K562 (cell line): ENCODE results near the gene PHF21A. TPM values are rescaled to one million over a fixed set of nuclear protein-coding genes. Genes with fewer than 3 reads are reported as not detected.

Experiments
- ADNP ChIP-seq: fragments of 200-800 bp; sonication (Bioruptor generic); IDR thresholded peaks from 2 replicates; pipeline ENCODE4 v1.6.1; 2016; ENCODE audit warnings: missing genetic modification characterization, missing compliant biosample characterization
- ARNT ChIP-seq, 2 experiments: fragments of 450-650 bp; IDR thresholded peaks; 2 replicates each; pipeline ENCODE4 v1.6.1; 2016; ENCODE audit warnings: mild to moderate bottlenecking in 1 of 2
- BMI1 ChIP-seq: fragments of 150-350 bp; IDR thresholded peaks from 2 replicates; pipeline ENCODE4 v1.6.1; 2014; ENCODE audit warnings: low read length
- BRCA1 ChIP-seq, 2 experiments: fragments of 450-650 bp in 1 of 2; sonication (generic) in 1 of 2; formaldehyde crosslinking in 1 of 2; IDR thresholded peaks; 2 replicates each; pipeline versions ENCODE4 v1.5.0 to v1.6.1; 2017 to 2020; ENCODE audit warnings: mild to moderate bottlenecking in 1 of 2, missing genetic modification reagents in 1 of 2
- CCAR2 ChIP-seq: fragments of 200-400 bp; formaldehyde crosslinking; IDR thresholded peaks from 2 replicates; pipeline ENCODE4 v1.6.1; 2017; ENCODE audit warnings: mild to moderate bottlenecking, low read depth, low read length
- CEBPB ChIP-seq: fragments of 450-650 bp; IDR thresholded peaks from 2 replicates; pipeline ENCODE4 v1.6.1; 2016; ENCODE audit warnings: missing genetic modification characterization, missing compliant biosample characterization
- EHMT2 ChIP-seq: fragments of 450-650 bp; IDR thresholded peaks from 2 replicates; pipeline ENCODE4 v1.6.1; 2018; ENCODE audit warnings: antibody characterized with exemption
- ETV5 ChIP-seq: sonication (generic); formaldehyde crosslinking; IDR thresholded peaks from 2 replicates; pipeline ENCODE4 v1.4.0; 2020; ENCODE audit warnings: low read depth, mild to moderate bottlenecking, missing genetic modification reagents
- ETV6 ChIP-seq, 3 experiments: fragments of 150-350 bp in 1 of 3; sonication (generic) in 1 of 3; formaldehyde crosslinking in 1 of 3; IDR thresholded peaks; 2 replicates each; pipeline versions ENCODE4 v1.6.1 to v1.8.0; 2014 to 2022; ENCODE audit warnings: borderline replicate concordance in 2 of 3, low read depth in 2 of 3, antibody characterized with exemption in 1 of 3, low read length in 1 of 3, mild to moderate bottlenecking in 1 of 3, missing genetic modification reagents in 1 of 3
- EZH2 ChIP-seq: IDR thresholded peaks from 2 replicates; pipeline ENCODE4 v1.6.1; 2012; ENCODE audit warnings: low read depth, mild to moderate bottlenecking, inconsistent platforms, low read length, borderline replicate concordance
- HDAC1 ChIP-seq, 2 experiments: fragments of 450-650 bp; IDR thresholded peaks; 2 replicates each; pipeline ENCODE4 v1.6.1; 2016 to 2017; ENCODE audit warnings: inconsistent platforms in 1 of 2, mild to moderate bottlenecking in 1 of 2, moderate library complexity in 1 of 2
- HEY1 ChIP-seq: fragments of 250-450 bp; sonication (Bioruptor Pico); IDR thresholded peaks from 2 replicates; pipeline ENCODE4 v1.5.0; 2020; ENCODE audit warnings: mild to moderate bottlenecking, moderate library complexity, borderline replicate concordance
- HOXB6 ChIP-seq: fragments of 250-450 bp; sonication (Bioruptor Pico); IDR thresholded peaks from 2 replicates; pipeline ENCODE4 v1.5.1; 2022; ENCODE audit warnings: mild to moderate bottlenecking, borderline replicate concordance
- MED1 ChIP-seq: sonication (generic); formaldehyde crosslinking; IDR thresholded peaks from 2 replicates; pipeline ENCODE4 v1.8.1; 2023; ENCODE audit warnings: missing genetic modification reagents, borderline replicate concordance
- MYC ChIP-seq, 2 experiments: fragments of 250-450 bp in 1 of 2; sonication (Bioruptor Pico) in 1 of 2; IDR thresholded peaks; 2 replicates each; pipeline versions ENCODE4 v1.5.1 to v1.6.1; 2012 to 2021; ENCODE audit warnings: low read depth in 2 of 2, borderline replicate concordance in 1 of 2, improper control_type of control experiment in 1 of 2, low read length in 1 of 2, mild to moderate bottlenecking in 1 of 2, moderate library complexity in 1 of 2
- NFYB ChIP-seq: IDR thresholded peaks from 2 replicates; pipeline ENCODE4 v1.6.1; 2011; ENCODE audit warnings: mild to moderate bottlenecking, moderate library complexity; ENCODE audit not compliant: insufficient read length; ENCODE audit errors: extremely low read depth
- NONO ChIP-seq, 2 experiments: fragments of 200-400 bp in 1 of 2; fragments of 450-650 bp in 1 of 2; formaldehyde crosslinking in 1 of 2; IDR thresholded peaks; 2 replicates each; pipeline ENCODE4 v1.6.1; 2017; ENCODE audit warnings: low read depth in 2 of 2, mild to moderate bottlenecking in 2 of 2, moderate library complexity in 2 of 2, low read length in 1 of 2
- PHF21A ChIP-seq: fragments of 450-650 bp; IDR thresholded peaks from 2 replicates; pipeline ENCODE4 v1.6.1; 2017; ENCODE audit warnings: low read depth, borderline replicate concordance
- POLR2H ChIP-seq: IDR thresholded peaks from 2 replicates; pipeline ENCODE4 v1.6.1; 2016; ENCODE audit warnings: missing genetic modification characterization, low read depth, mild to moderate bottlenecking, control low read depth, missing compliant biosample characterization, moderate library complexity
- SMARCA4 ChIP-seq: fragments of 450-650 bp; IDR thresholded peaks from 2 replicates; pipeline ENCODE4 v1.6.1; 2016
- USF1 ChIP-seq: sonication (generic); formaldehyde crosslinking; IDR thresholded peaks from 2 replicates; pipeline ENCODE4 v1.9.0; 2022; ENCODE audit warnings: mild to moderate bottlenecking, missing genetic modification reagents
- polyA plus RNA-seq, 8 experiments: library from polyadenylated mRNA; depleted of rRNA in 4 of 8; stranded (reverse) in 5 of 8; unstranded in 3 of 8; fragments of >200 nt; fragmentation: Nextera tagmentation in 2 of 8; fragmentation: Illumina TruSeq in 1 of 8; extraction: Ambion mirVana in 2 of 8; extraction: Trizol in 1 of 8; gene quantifications; 2 replicates each; pipeline versions ENCODE4 v1.2.1 to v1.2.3, GENCODE V29; 2011 to 2014; ENCODE audit warnings: inconsistent platforms in 1 of 8, missing spikeins in 1 of 8
- total RNA-seq, 7 experiments: library from RNA; depleted of rRNA in 6 of 7; stranded (reverse); fragments of >200 nt in 6 of 7; fragmentation: Illumina TruSeq in 2 of 7; extraction: Trizol in 2 of 7; gene quantifications; 2 replicates each; pipeline versions ENCODE4 v1.2.1 to v1.2.3, GENCODE V29; 2011 to 2021; ENCODE audit warnings: low replicate concordance in 1 of 7
- TF ChIP-seq, protein P1 (sequence below): fragments of 450-650 bp; IDR thresholded peaks from 2 replicates; pipeline ENCODE4 v1.6.1; 2016
- TF ChIP-seq, protein P2 (sequence below): fragments of 450-650 bp; formaldehyde crosslinking; IDR thresholded peaks from 2 replicates; pipeline ENCODE4 v1.4.0; 2022; ENCODE audit warnings: mild to moderate bottlenecking, moderate library complexity

The PHF21A gene
- total and polyA plus RNA-seq, 9 of the 15 experiments (the other 6 are each of a cell fraction or from before 2014, with no cell fraction given), result 1.5 to 32.4 (median 10.7) TPM

DNA sequence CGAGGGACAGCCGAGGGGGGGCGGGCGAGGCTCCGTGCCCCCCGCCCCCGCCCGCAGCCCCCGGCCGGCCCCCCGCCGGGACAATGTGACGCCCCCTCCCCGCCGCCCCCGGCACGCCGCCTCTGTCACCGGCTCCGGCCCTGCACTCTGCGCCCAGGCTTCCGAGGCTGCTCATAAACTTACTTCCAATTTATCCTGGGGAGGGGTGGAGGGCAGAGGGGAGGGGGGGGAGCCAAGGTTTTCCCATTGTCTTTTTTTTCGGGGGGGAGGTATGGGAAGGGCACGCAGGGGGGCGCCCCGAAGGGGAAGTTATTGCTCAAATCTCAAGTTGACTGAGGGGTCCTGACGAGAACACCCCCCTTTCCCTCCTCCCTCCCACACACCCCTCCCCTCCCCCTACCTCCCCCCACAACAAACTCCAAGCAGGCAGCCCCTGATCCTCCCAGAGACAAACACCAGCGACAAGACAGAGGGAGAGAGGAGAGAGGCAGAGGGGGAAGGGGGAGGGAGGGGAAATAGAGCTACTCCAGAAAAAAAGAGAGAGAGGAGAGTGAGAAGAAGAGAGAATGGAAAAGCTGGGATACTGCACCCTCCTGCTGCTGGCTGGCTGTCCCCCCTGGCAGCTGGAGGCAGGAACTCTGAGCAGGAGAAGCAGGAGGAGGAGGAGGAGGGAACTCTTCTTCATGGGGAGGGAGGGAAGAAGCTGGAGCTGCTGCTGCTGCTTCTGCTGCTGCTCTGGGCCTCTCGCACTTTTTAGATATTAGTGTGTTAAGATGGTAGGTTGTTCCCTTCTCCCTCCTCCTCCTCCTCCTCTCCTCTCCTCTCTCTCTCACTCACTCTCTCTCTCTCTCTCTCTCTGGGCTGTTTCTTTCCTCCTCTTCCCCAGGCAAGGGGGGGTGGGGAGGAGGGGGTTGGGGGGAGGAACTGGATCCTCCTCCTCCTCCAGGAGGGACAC, 631 bp downstream of the PHF21A start (continued):
- no peak for TF ChIP-seq MYC (IDR thresholded peaks at IDR 0.05; ENCODE audit: low read depth, low read length)
- no peak for TF ChIP-seq MYC (CRISPR knock-in tag; IDR thresholded peaks at IDR 0.05; ENCODE audit: borderline replicate concordance, low read depth)
- no peak for TF ChIP-seq HEY1 (CRISPR knock-in tag)
- TF ChIP-seq EZH2, result no peak
- TF ChIP-seq ETV5 (CRISPR knock-in tag), result no peak
- TF ChIP-seq CEBPB, result no peak
- peak; percentile 59; the same call in 1 of the 2 replicates for TF ChIP-seq PHF21A
- no peak for TF ChIP-seq MED1 (CRISPR knock-in tag)
- TF ChIP-seq NFYB, result no peak
- TF ChIP-seq, protein P1, sequence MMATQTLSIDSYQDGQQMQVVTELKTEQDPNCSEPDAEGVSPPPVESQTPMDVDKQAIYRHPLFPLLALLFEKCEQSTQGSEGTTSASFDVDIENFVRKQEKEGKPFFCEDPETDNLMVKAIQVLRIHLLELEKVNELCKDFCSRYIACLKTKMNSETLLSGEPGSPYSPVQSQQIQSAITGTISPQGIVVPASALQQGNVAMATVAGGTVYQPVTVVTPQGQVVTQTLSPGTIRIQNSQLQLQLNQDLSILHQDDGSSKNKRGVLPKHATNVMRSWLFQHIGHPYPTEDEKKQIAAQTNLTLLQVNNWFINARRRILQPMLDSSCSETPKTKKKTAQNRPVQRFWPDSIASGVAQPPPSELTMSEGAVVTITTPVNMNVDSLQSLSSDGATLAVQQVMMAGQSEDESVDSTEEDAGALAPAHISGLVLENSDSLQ, result no peak
- no peak for TF ChIP-seq HOXB6 (CRISPR knock-in tag)
- no peak for TF ChIP-seq ETV6 (IDR thresholded peaks at IDR 0.05; ENCODE audit: borderline replicate concordance in 1 of 2, low read depth in 2 of 2, low read length in 1 of 2)
- no peak for TF ChIP-seq ETV6 (CRISPR knock-in tag; IDR thresholded peaks at IDR 0.05; ENCODE audit: borderline replicate concordance)
- TF ChIP-seq NONO (IDR thresholded peaks at IDR 0.05; ENCODE audit: low read depth in 2 of 2, low read length in 1 of 2), result no peak
- TF ChIP-seq POLR2H (tag), result no peak
- peak in 1 of 2 experiments; percentile 75; a peak in 1 of 4 replicates for TF ChIP-seq HDAC1 (IDR thresholded peaks at IDR 0.05)
- peak; percentile 53; the same call in 1 of the 2 replicates for TF ChIP-seq SMARCA4
- TF ChIP-seq, protein P2, sequence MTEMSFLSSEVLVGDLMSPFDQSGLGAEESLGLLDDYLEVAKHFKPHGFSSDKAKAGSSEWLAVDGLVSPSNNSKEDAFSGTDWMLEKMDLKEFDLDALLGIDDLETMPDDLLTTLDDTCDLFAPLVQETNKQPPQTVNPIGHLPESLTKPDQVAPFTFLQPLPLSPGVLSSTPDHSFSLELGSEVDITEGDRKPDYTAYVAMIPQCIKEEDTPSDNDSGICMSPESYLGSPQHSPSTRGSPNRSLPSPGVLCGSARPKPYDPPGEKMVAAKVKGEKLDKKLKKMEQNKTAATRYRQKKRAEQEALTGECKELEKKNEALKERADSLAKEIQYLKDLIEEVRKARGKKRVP (CRISPR knock-in tag), result no peak
- no peak for TF ChIP-seq USF1
- TF ChIP-seq ARNT (IDR thresholded peaks at IDR 0.05), result peak in 1 of 2 experiments; percentile 79; a peak in 1 of 4 replicates
- no peak for TF ChIP-seq BRCA1 (IDR thresholded peaks at IDR 0.05)
- no peak for TF ChIP-seq BRCA1 (CRISPR knock-in tag; IDR thresholded peaks at IDR 0.05)
- TF ChIP-seq EHMT2, result no peak
- TF ChIP-seq ADNP (tag), result peak; percentile 29; the same call in 1 of the 2 replicates
- no peak for TF ChIP-seq CCAR2
- no peak for TF ChIP-seq BMI1
